H1 (cell line): ENCODE results near the gene F7. TPM values are rescaled to one million over a fixed set of nuclear protein-coding genes. Genes with fewer than 3 reads are reported as not detected.

ENCODE experiments used
- CTCF ChIA-PET: fragments of 300-600 bp; sonication (Branson Sonifier 250); formaldehyde crosslinking; loops from one replicate; lab custom pipeline; 2021; ENCODE audit not compliant: partially characterized antibody; lab: Charles Lee
- POLR2A ChIA-PET: fragments of 300-600 bp; sonication (Branson Sonifier 250); formaldehyde crosslinking; loops from one replicate; lab custom pipeline; 2021; ENCODE audit warnings: inconsistent platforms; ENCODE audit not compliant: partially characterized antibody; lab: Charles Lee
- DNase-seq, 2 experiments: peaks; one replicate each; pipeline versions ENCODE4 v3.0.0 to v3.0.0-alpha.2; 2010 to 2022; ENCODE audit warnings: low spot score in 2 of 2, low read depth in 1 of 2, mixed read lengths in 1 of 2
- FAIRE-seq: peaks from 2 replicates; lab custom pipeline; 2011; peaks lifted over from hg19 to GRCh38; lab: Jason Lieb, UNC
- H2AFZ ChIP-seq: 2 replicates; pipeline ENCODE4 v1.8.1; 2012; ENCODE audit warnings: low read length, inconsistent platforms
- H2AK5ac ChIP-seq: 2 replicates; pipeline ENCODE4 v1.6.1; 2013; ENCODE audit warnings: low read depth, low read length
- H2BK120ac ChIP-seq: replicated peaks from 2 replicates; pipeline ENCODE3; 2013; ENCODE audit warnings: low read depth, low read length, inconsistent platforms
- H2BK12ac ChIP-seq: 2 replicates; pipeline ENCODE4 v1.6.1; 2013; ENCODE audit warnings: low read depth, low read length
- H2BK15ac ChIP-seq: 2 replicates; pipeline ENCODE4 v1.6.1; 2013; ENCODE audit warnings: low read length
- H2BK20ac ChIP-seq: 2 replicates; pipeline ENCODE4 v1.6.1; 2013; ENCODE audit warnings: low read length
- H2BK5ac ChIP-seq: 2 replicates; pipeline ENCODE4 v1.6.1; 2013; ENCODE audit warnings: low read depth, low read length
- H3K14ac ChIP-seq: 2 replicates; pipeline ENCODE4 v1.6.1; 2013; ENCODE audit warnings: inconsistent platforms; ENCODE audit not compliant: insufficient read length
- H3K18ac ChIP-seq: 2 replicates; pipeline ENCODE4 v1.6.1; 2013; ENCODE audit warnings: low read length; ENCODE audit errors: extremely low read depth
- H3K23ac ChIP-seq: 2 replicates; pipeline ENCODE4 v1.6.1; 2013; ENCODE audit warnings: inconsistent platforms; ENCODE audit not compliant: insufficient read length
- H3K23me2 ChIP-seq: 2 replicates; pipeline ENCODE4 v1.6.1; 2013; ENCODE audit warnings: low read depth, low read length
- H3K27ac ChIP-seq: 2 replicates; pipeline ENCODE4 v1.6.1; 2011; ENCODE audit warnings: low read depth, low read length, inconsistent platforms
- H3K27me3 ChIP-seq, 4 experiments: replicated peaks in 1 of 4; 1 replicate in 1 of 4; 2 replicates in 3 of 4; pipeline versions ENCODE4 v1.6.1 to v1.8.1; 2011 to 2013; ENCODE audit warnings: low read length in 3 of 4, mild to moderate bottlenecking in 3 of 4, inconsistent platforms in 2 of 4, mixed read lengths in 2 of 4, moderate library complexity in 1 of 4; ENCODE audit not compliant: control insufficient read depth in 3 of 4, insufficient read depth in 3 of 4; ENCODE audit errors: extremely low read depth in 1 of 4
- H3K36me3 ChIP-seq, 4 experiments: 2 replicates each; pipeline versions ENCODE4 v1.6.1 to v1.8.1; 2011 to 2013; ENCODE audit warnings: mild to moderate bottlenecking in 4 of 4, low read length in 3 of 4, moderate library complexity in 2 of 4, control low read depth in 1 of 4, inconsistent platforms in 1 of 4; ENCODE audit not compliant: insufficient read depth in 4 of 4, control insufficient read depth in 2 of 4
- H3K4ac ChIP-seq: replicated peaks from 2 replicates; pipeline ENCODE3; 2013; ENCODE audit warnings: low read length, low read depth, mixed read lengths, inconsistent platforms; ENCODE audit not compliant: insufficient read length
- H3K4me1 ChIP-seq, 4 experiments: replicated peaks in 1 of 4; 1 replicate in 1 of 4; 2 replicates in 3 of 4; pipeline versions ENCODE4 v1.6.1 to v1.8.1; 2011 to 2013; ENCODE audit warnings: low read length in 3 of 4, inconsistent platforms in 2 of 4, mixed read lengths in 1 of 4; ENCODE audit not compliant: insufficient read depth in 4 of 4, control insufficient read depth in 3 of 4
- H3K4me2 ChIP-seq, 2 experiments: 2 replicates each; pipeline versions ENCODE4 v1.6.1 to v1.8.1; 2011 to 2013; ENCODE audit warnings: low read depth in 2 of 2, low read length in 2 of 2, control low read depth in 1 of 2, inconsistent platforms in 1 of 2, mild to moderate bottlenecking in 1 of 2; ENCODE audit not compliant: insufficient read depth in 1 of 2
- H3K4me3 ChIP-seq, 4 experiments: fragments of 200-600, 300-600 bp in 1 of 4; sonication (generic), shearing (Covaris generic), sonication (Bioruptor Twin) in 1 of 4; 2 replicates each; pipeline versions ENCODE4 v1.5.1 to v1.8.1; 2011 to 2016; ENCODE audit warnings: low read length in 4 of 4, low read depth in 3 of 4, control low read depth in 2 of 4, inconsistent platforms in 2 of 4, mild to moderate bottlenecking in 2 of 4, mixed read lengths in 1 of 4, moderate library complexity in 1 of 4; ENCODE audit not compliant: insufficient read depth in 2 of 4; ENCODE audit errors: extremely low read depth in 1 of 4
- H3K56ac ChIP-seq: replicated peaks from 2 replicates; pipeline ENCODE3; 2013; ENCODE audit warnings: low read depth, mild to moderate bottlenecking, mixed read lengths, low read length, inconsistent platforms; ENCODE audit not compliant: insufficient read length
- H3K79me1 ChIP-seq: 2 replicates; pipeline ENCODE4 v1.6.1; 2013; ENCODE audit warnings: low read depth, low read length, control low read depth
- H3K79me2 ChIP-seq, 2 experiments: 2 replicates each; pipeline versions ENCODE4 v1.6.1 to v1.8.1; 2012 to 2013; ENCODE audit warnings: low read length in 2 of 2, mild to moderate bottlenecking in 2 of 2, inconsistent platforms in 1 of 2; ENCODE audit not compliant: insufficient read depth in 2 of 2, control insufficient read depth in 1 of 2
- H3K9ac ChIP-seq, 4 experiments: replicated peaks in 1 of 4; 1 replicate in 1 of 4; 2 replicates in 3 of 4; pipeline versions ENCODE4 v1.6.1 to v1.8.1; 2011 to 2013; ENCODE audit warnings: low read depth in 3 of 4, low read length in 3 of 4, control low read depth in 2 of 4, mild to moderate bottlenecking in 2 of 4, moderate library complexity in 2 of 4, inconsistent platforms in 1 of 4; ENCODE audit errors: extremely low read depth in 1 of 4
- H3K9me3 ChIP-seq, 2 experiments: 2 replicates each; pipeline versions ENCODE4 v1.6.1 to v1.8.1; 2012 to 2013; ENCODE audit warnings: mild to moderate bottlenecking in 2 of 2, moderate library complexity in 2 of 2, control low read depth in 1 of 2, inconsistent platforms in 1 of 2, low read depth in 1 of 2, low read length in 1 of 2, mixed read lengths in 1 of 2; ENCODE audit not compliant: insufficient read depth in 2 of 2
- H4K20me1 ChIP-seq, 2 experiments: replicated peaks in 1 of 2; 2 replicates each; pipeline versions ENCODE3 to v1.8.1; 2011 to 2013; ENCODE audit warnings: inconsistent platforms in 2 of 2, low read length in 2 of 2, mild to moderate bottlenecking in 1 of 2; ENCODE audit not compliant: insufficient read depth in 2 of 2, control insufficient read depth in 1 of 2
- H4K5ac ChIP-seq: 2 replicates; pipeline ENCODE4 v1.6.1; 2013; ENCODE audit warnings: low read length, low read depth, mixed read lengths, inconsistent platforms; ENCODE audit not compliant: insufficient read length
- H4K8ac ChIP-seq: 2 replicates; pipeline ENCODE4 v1.8.0; 2013; ENCODE audit warnings: mild to moderate bottlenecking, moderate library complexity, low read length, inconsistent platforms; ENCODE audit not compliant: insufficient read depth; ENCODE audit errors: extremely low read depth
- H4K91ac ChIP-seq: replicated peaks from 2 replicates; pipeline ENCODE3; 2013; ENCODE audit warnings: low read length, mixed read lengths, inconsistent platforms; ENCODE audit not compliant: insufficient read length
- EP300 ChIP-seq, 2 experiments: IDR thresholded peaks; 1 replicate in 1 of 2; 2 replicates in 1 of 2; pipeline ENCODE4 v1.6.1; 2011 to 2012; ENCODE audit warnings: low read depth in 2 of 2, low read length in 2 of 2, mild to moderate bottlenecking in 2 of 2, borderline replicate concordance in 1 of 2, inconsistent platforms in 1 of 2, moderate library complexity in 1 of 2
- JUN ChIP-seq: IDR thresholded peaks from 2 replicates; pipeline ENCODE4 v1.6.1; 2011; ENCODE audit warnings: low read depth, mild to moderate bottlenecking, improper control_type of control experiment, low read length
- KDM1A ChIP-seq: fragments of 200-600, 300-600 bp; sonication (generic); IDR thresholded peaks from 2 replicates; pipeline ENCODE4 v1.7.1; 2016; ENCODE audit warnings: mild to moderate bottlenecking, low read length, borderline replicate concordance
- POLR2A ChIP-seq, 2 experiments: IDR thresholded peaks; 1 replicate in 1 of 2; 2 replicates in 1 of 2; pipeline ENCODE4 v1.6.1; 2011; ENCODE audit warnings: low read depth in 2 of 2, low read length in 2 of 2, mild to moderate bottlenecking in 2 of 2; ENCODE audit errors: control extremely low read depth in 1 of 2
- SP1 ChIP-seq: IDR thresholded peaks from 2 replicates; pipeline ENCODE4 v1.6.1; 2011; ENCODE audit warnings: low read depth, low read length
- TBP ChIP-seq: IDR thresholded peaks from 2 replicates; pipeline ENCODE4 v1.6.1; 2011; ENCODE audit warnings: low read depth, low read length, improper control_type of control experiment
- ZNF274 ChIP-seq: IDR thresholded peaks from 2 replicates; pipeline ENCODE4 v1.7.0; 2012; ENCODE audit warnings: low read length, borderline replicate concordance; ENCODE audit errors: extremely low read depth
- WGBS, 2 experiments: shearing (Covaris generic) in 1 of 2; methylation state at CpG; one replicate each; pipeline versions ENCODE4 v1.1.6 to v1.1.7; 2013 to 2015; ENCODE audit warnings: low lambda C conversion rate in 2 of 2, mixed read lengths in 2 of 2, inconsistent platforms in 1 of 2, low coverage in 1 of 2, missing lambda C conversion rate in 1 of 2; ENCODE audit not compliant: insufficient replicate concordance in 2 of 2, insufficient coverage in 1 of 2, insufficient read length in 1 of 2; ENCODE audit errors: extremely low coverage in 1 of 2, missing lambda C conversion rate in 1 of 2; 5-methylcytosine and 5-hydroxymethylcytosine counted together
- polyA plus RNA-seq, 7 experiments: library from polyadenylated mRNA; depleted of rRNA in 3 of 7; stranded (reverse) in 5 of 7; unstranded in 2 of 7; fragments of >200 nt in 5 of 7; fragments of 200-250 nt in 2 of 7; gene quantifications; 1 replicate in 5 of 7; 2 replicates in 1 of 7; 4 replicates in 1 of 7; pipeline versions ENCODE4 v1.2.1 to v1.2.3, GENCODE V29; 2011 to 2013; ENCODE audit warnings: missing spikeins in 2 of 7, mixed read lengths in 2 of 7
- total RNA-seq: library from RNA; stranded (reverse); fragmentation: NEBNext Ultra II Directional; extraction: Animal tissue kit (Norgen Biotek cat#: 25700); gene quantifications from 2 replicates; pipeline ENCODE4 v1.2.1, GENCODE V29; 2021

Gene F7
- total and polyA plus RNA-seq, 2 of the 8 experiments (the other 6 are each of a cell fraction or from before 2014, with no cell fraction given) = 0.43 to 0.98 TPM

DNA sequence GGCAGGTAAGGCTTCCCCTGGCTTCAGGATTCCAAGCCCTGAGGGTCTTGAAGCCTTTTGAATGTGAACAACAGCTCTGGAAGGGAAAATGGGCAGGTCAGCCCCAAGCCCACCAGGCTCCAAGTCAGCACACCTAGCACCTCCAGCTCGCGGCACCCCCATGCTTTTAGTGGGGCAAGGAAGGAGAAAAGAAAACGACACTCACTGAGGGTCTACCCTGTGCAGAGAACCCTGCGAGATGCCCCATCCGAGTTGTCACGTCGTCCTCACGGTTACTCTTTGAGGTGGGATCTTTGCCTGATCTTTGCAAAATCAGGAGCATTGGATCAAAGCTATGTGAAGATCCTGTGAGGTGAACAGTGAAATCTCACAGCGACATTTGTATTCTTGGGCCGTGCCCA lies 11.3 kb downstream of the F7 start:
- Histone ChIP-seq H2AFZ (no peak overlapping the region), H3K36me3 (no peaks in the 10 kb centered on the region; a peak in 1 of 8 replicates), H3K14ac (no peak overlapping the region), H2BK15ac (no peak overlapping the region), H2BK120ac (no peak overlapping the region), H3K18ac (no peak overlapping the region), H3K9me3 (peaks cover 4 to 6% of the 10 kb centered on the region in 2 experiments; a peak in 2 of 4 replicates), H2BK20ac (no peak overlapping the region), H3K79me1 (no peaks in the 10 kb centered on the region), H3K27me3 (no peaks in the 10 kb centered on the region; a peak in 2 of 7 replicates), H2BK5ac (no peak overlapping the region), H3K4me3 (no peak overlapping the region), H3K56ac (no peak overlapping the region), H2BK12ac (no peak overlapping the region), H3K23ac (no peak overlapping the region), H3K4ac (no peak overlapping the region), H3K4me1 (no peaks in the 10 kb centered on the region; a peak in 1 of 7 replicates), H4K8ac (no peak overlapping the region), H2AK5ac (no peak overlapping the region), H4K5ac (no peak overlapping the region), H3K4me2 (no peak overlapping the region), H4K91ac (no peak overlapping the region), H3K79me2 (no peaks in the 10 kb centered on the region), H3K27ac (no peak overlapping the region), H3K23me2 (no peaks in the 10 kb centered on the region), H3K9ac (no peak overlapping the region), H4K20me1 (peaks cover 0 to 4% of the 10 kb centered on the region in 2 experiments)
- ChIA-PET CTCF (interaction anchor here (0.6 to 2.4 kb wide), 4 partner anchors 23 to 301 kb away, joined by 3 to 6 read pairs (median 3); no protein-coding TSS in a partner anchor), POLR2A (interaction anchor here (0.6 to 1.5 kb wide), 4 partner anchors 13 to 1456 kb away, joined by 3 to 6 read pairs (median 4); no protein-coding TSS in a partner anchor)
- no peak for TF ChIP-seq JUN
- TF ChIP-seq EP300 (IDR thresholded peaks at IDR 0.05; ENCODE audit: borderline replicate concordance in 1 of 2, low read depth in 2 of 2, low read length in 2 of 2) = no peak
- no peak for TF ChIP-seq KDM1A
- TF ChIP-seq TBP = no peak
- no peak for TF ChIP-seq ZNF274
- no peak for TF ChIP-seq SP1
- TF ChIP-seq POLR2A (IDR thresholded peaks at IDR 0.05; ENCODE audit: control extremely low read depth in 1 of 2, low read depth in 2 of 2, low read length in 2 of 2) = no peak
- 99% methylated on average over 9 of the region's 10 CpGs; no CpG with 5 or more reads in 1 of the 2 experiments for WGBS, 2 experiments
- FAIRE-seq = no peak
- DNase-seq = peak in 1 of 2 experiments; percentile 23
